ENCODE data around the gene ALK.

GRCh38 chr2:29270701-29271121, 650.7 kb downstream of the ALK start:
- TF ChIP-seq CTCF (IDR thresholded peaks at IDR 0.05; ENCODE audit: low read depth, low read length) (no peak), EZH2phosphoT487 (IDR thresholded peaks at IDR 0.05; ENCODE audit: low read depth) (no peak)
